GM23338 (cell line): ENCODE results near the gene TOM1.

Experiments
- CREB1 ChIP-seq: fragments of 250-450 bp; sonication (Bioruptor Pico); IDR thresholded peaks from 2 replicates; pipeline ENCODE4 v1.5.0; 2020; ENCODE audit warnings: low read depth, mild to moderate bottlenecking, moderate library complexity
- CTCF ChIP-seq, 2 experiments: fragments of 200-600 bp in 1 of 2; sonication (generic) in 1 of 2; conservative IDR thresholded peaks; 2 replicates each; pipeline versions ENCODE4 v1.5.1 to v1.6.1; 2016 to 2017; ENCODE audit warnings: antibody characterized with exemption in 2 of 2, low read depth in 2 of 2, mild to moderate bottlenecking in 2 of 2, moderate library complexity in 1 of 2
- EZH2 ChIP-seq: fragments of 200-600 bp; sonication (generic); IDR thresholded peaks from one replicate; pipeline ENCODE4 v1.8.0; 2017; ENCODE audit warnings: antibody characterized with exemption, mild to moderate bottlenecking, low read depth; ENCODE audit not compliant: unreplicated experiment
- EZH2phosphoT487 ChIP-seq: fragments of 200-600 bp; sonication (generic); IDR thresholded peaks from one replicate; pipeline ENCODE4 v1.8.1; 2018; ENCODE audit warnings: antibody characterized with exemption; ENCODE audit not compliant: unreplicated experiment
- JUNB ChIP-seq: IDR thresholded peaks from one replicate; pipeline ENCODE4 v1.6.1; 2016; ENCODE audit warnings: antibody characterized with exemption; ENCODE audit not compliant: unreplicated experiment
- NANOG ChIP-seq: IDR thresholded peaks from 2 replicates; pipeline ENCODE4 v1.6.1; 2016; ENCODE audit warnings: antibody characterized with exemption, borderline replicate concordance
- POLR2AphosphoS5 ChIP-seq: IDR thresholded peaks from 2 replicates; pipeline ENCODE4 v1.6.1; 2016; ENCODE audit warnings: antibody characterized with exemption, low read depth
- TF ChIP-seq, protein P1 (sequence below): IDR thresholded peaks from one replicate; pipeline ENCODE4 v1.6.1; 2018; ENCODE audit warnings: antibody characterized with exemption; ENCODE audit not compliant: unreplicated experiment
- TF ChIP-seq, protein P2 (sequence below): IDR thresholded peaks from 2 replicates; pipeline ENCODE4 v1.6.1; 2016; ENCODE audit warnings: antibody characterized with exemption

DNA sequence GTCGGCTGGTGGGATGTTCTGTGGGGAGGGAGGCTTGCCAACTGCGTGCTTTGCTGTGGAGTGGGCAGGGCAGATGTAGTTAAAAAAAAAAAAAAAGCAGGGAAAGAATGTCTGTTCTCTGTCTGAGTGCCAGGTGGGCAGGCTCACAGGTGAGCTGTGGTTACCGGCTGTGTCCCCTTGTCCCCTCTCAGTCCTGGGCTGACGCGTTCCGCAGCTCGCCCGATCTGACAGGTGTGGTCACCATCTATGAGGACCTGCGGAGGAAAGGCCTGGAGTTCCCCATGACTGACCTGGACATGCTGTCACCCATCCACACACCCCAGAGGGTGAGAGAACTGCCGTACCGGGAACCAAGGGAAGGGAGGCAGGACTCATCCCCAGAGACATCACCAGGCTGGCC lies 23.6 kb downstream of the TOM1 start:
- TF ChIP-seq EZH2phosphoT487 (no peak), CTCF (conservative IDR thresholded peaks at IDR 0.05; ENCODE audit: low read depth in 2 of 2) (no peak), EZH2 (no peak), CREB1 (no peak), POLR2AphosphoS5 (no peak), NANOG (no peak), JUNB (no peak)
- TF ChIP-seq, protein P1, sequence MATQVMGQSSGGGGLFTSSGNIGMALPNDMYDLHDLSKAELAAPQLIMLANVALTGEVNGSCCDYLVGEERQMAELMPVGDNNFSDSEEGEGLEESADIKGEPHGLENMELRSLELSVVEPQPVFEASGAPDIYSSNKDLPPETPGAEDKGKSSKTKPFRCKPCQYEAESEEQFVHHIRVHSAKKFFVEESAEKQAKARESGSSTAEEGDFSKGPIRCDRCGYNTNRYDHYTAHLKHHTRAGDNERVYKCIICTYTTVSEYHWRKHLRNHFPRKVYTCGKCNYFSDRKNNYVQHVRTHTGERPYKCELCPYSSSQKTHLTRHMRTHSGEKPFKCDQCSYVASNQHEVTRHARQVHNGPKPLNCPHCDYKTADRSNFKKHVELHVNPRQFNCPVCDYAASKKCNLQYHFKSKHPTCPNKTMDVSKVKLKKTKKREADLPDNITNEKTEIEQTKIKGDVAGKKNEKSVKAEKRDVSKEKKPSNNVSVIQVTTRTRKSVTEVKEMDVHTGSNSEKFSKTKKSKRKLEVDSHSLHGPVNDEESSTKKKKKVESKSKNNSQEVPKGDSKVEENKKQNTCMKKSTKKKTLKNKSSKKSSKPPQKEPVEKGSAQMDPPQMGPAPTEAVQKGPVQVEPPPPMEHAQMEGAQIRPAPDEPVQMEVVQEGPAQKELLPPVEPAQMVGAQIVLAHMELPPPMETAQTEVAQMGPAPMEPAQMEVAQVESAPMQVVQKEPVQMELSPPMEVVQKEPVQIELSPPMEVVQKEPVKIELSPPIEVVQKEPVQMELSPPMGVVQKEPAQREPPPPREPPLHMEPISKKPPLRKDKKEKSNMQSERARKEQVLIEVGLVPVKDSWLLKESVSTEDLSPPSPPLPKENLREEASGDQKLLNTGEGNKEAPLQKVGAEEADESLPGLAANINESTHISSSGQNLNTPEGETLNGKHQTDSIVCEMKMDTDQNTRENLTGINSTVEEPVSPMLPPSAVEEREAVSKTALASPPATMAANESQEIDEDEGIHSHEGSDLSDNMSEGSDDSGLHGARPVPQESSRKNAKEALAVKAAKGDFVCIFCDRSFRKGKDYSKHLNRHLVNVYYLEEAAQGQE: no peak
- TF ChIP-seq, protein P2, sequence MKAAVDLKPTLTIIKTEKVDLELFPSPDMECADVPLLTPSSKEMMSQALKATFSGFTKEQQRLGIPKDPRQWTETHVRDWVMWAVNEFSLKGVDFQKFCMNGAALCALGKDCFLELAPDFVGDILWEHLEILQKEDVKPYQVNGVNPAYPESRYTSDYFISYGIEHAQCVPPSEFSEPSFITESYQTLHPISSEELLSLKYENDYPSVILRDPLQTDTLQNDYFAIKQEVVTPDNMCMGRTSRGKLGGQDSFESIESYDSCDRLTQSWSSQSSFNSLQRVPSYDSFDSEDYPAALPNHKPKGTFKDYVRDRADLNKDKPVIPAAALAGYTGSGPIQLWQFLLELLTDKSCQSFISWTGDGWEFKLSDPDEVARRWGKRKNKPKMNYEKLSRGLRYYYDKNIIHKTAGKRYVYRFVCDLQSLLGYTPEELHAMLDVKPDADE: no peak
